Mesodermal cell (in vitro differentiated cells): ENCODE data around the gene CXorf58.

ENCODE experiments used
- H3K27ac ChIP-seq: 2 replicates; pipeline ENCODE4 v1.7.0; 2013; ENCODE audit warnings: mild to moderate bottlenecking, low read depth, low read length, moderate library complexity; ENCODE audit not compliant: severe bottlenecking
- H3K36me3 ChIP-seq: 2 replicates; pipeline ENCODE4 v1.7.1; 2013; ENCODE audit warnings: mild to moderate bottlenecking, low read length, moderate library complexity; ENCODE audit not compliant: control insufficient read depth, insufficient read depth
- H3K4me1 ChIP-seq: one replicate; pipeline ENCODE4 v1.7.1; 2013; ENCODE audit warnings: mild to moderate bottlenecking, low read length; ENCODE audit not compliant: insufficient read depth, control insufficient read depth, poor library complexity, severe bottlenecking
- H3K4me3 ChIP-seq: 2 replicates; pipeline ENCODE4 v1.7.0; 2013; ENCODE audit warnings: low read length, control low read depth, mild to moderate bottlenecking; ENCODE audit not compliant: insufficient read depth, poor library complexity, severe bottlenecking; ENCODE audit errors: extremely low read depth
- H3K9me3 ChIP-seq: 2 replicates; pipeline ENCODE4 v1.7.1; 2013; ENCODE audit warnings: mild to moderate bottlenecking, low read length, moderate library complexity; ENCODE audit not compliant: control insufficient read depth
- WGBS, 2 experiments: methylation state at CpG; one replicate each; pipeline ENCODE4 v1.1.5; 2013; ENCODE audit warnings: missing lambda C conversion rate in 2 of 2; ENCODE audit not compliant: insufficient coverage in 2 of 2; 5-methylcytosine and 5-hydroxymethylcytosine counted together

CXorf58 gene

GRCh38 chrX:23926015-23926414 lies 18.2 kb downstream of the CXorf58 start:
- no peaks in the 10 kb centered on the region for H3K9me3 ChIP-seq
- no peak overlapping the region for H3K4me3 ChIP-seq
- no peaks in the 10 kb centered on the region for H3K36me3 ChIP-seq
- no peaks in the 10 kb centered on the region for H3K4me1 ChIP-seq
- no peak overlapping the region for H3K27ac ChIP-seq
- no CpG with 5 or more reads among the region's 4 CpGs for WGBS, 2 experiments

- Histone ChIP-seq H3K36me3 (no peaks in the 10 kb centered on the region), H3K9me3 (no peaks in the 10 kb centered on the region), H3K4me3 (no peak overlapping the region), H3K27ac (no peak overlapping the region), H3K4me1 (no peaks in the 10 kb centered on the region)
- no CpG with 5 or more reads among the region's 2 CpGs for WGBS, 2 experiments
Observed at GRCh38 chrX:23930894-23931604, 23.2 kb downstream of the CXorf58 start.

- 83 to 100% methylated on average over 1 of the region's 1 CpG for WGBS, 2 experiments
Observed at GRCh38 chrX:23932046-23932445, 24.2 kb downstream of the CXorf58 start.

GRCh38 chrX:23935106-23935505 lies 27.3 kb downstream of the CXorf58 start:
- no peaks in the 10 kb centered on the region for H3K9me3 ChIP-seq
- H3K4me3 ChIP-seq = no peak overlapping the region
- WGBS, 2 experiments = 97 to 98% methylated on average over 5 to 7 of the region's 11 CpGs
- no peak overlapping the region for H3K27ac ChIP-seq
- H3K4me1 ChIP-seq = no peaks in the 10 kb centered on the region
- no peaks in the 10 kb centered on the region for H3K36me3 ChIP-seq

More at GRCh38 chrX:23932046-23932445, 24.2 kb downstream of the CXorf58 start:
- Histone ChIP-seq H3K4me1 (no peaks in the 10 kb centered on the region), H3K27ac (no peak overlapping the region), H3K36me3 (no peaks in the 10 kb centered on the region), H3K9me3 (no peaks in the 10 kb centered on the region), H3K4me3 (no peak overlapping the region)

GRCh38 chrX:23936180-23936579 lies 28.4 kb downstream of the CXorf58 start:
- Histone ChIP-seq H3K4me1 (no peaks in the 10 kb centered on the region), H3K36me3 (no peaks in the 10 kb centered on the region), H3K9me3 (no peaks in the 10 kb centered on the region), H3K4me3 (no peak overlapping the region), H3K27ac (no peak overlapping the region)
- WGBS, 2 experiments = no CpG with 5 or more reads among the region's 1 CpG

- WGBS, 2 experiments = no CpG with 5 or more reads among the region's 4 CpGs
- Histone ChIP-seq H3K9me3 (no peaks in the 10 kb centered on the region), H3K27ac (no peak overlapping the region), H3K4me3 (no peak overlapping the region), H3K4me1 (no peaks in the 10 kb centered on the region), H3K36me3 (no peaks in the 10 kb centered on the region)
Observed at GRCh38 chrX:23937100-23937499, 29.3 kb downstream of the CXorf58 start.

- H3K4me3 ChIP-seq = no peak overlapping the region
- H3K36me3 ChIP-seq = no peaks in the 10 kb centered on the region
- WGBS, 2 experiments = no CpG with 5 or more reads among the region's 1 CpG
- H3K27ac ChIP-seq = no peak overlapping the region
- H3K9me3 ChIP-seq = no peaks in the 10 kb centered on the region
- no peaks in the 10 kb centered on the region for H3K4me1 ChIP-seq
Observed at GRCh38 chrX:23938690-23939089, 30.9 kb downstream of the CXorf58 start.

GRCh38 chrX:23939203-23939602 lies 31.4 kb downstream of the CXorf58 start:
- Histone ChIP-seq H3K9me3 (no peaks in the 10 kb centered on the region), H3K36me3 (no peaks in the 10 kb centered on the region), H3K4me3 (no peak overlapping the region), H3K4me1 (no peaks in the 10 kb centered on the region), H3K27ac (no peak overlapping the region)
- no CpG with 5 or more reads among the region's 1 CpG for WGBS, 2 experiments

- H3K4me3 ChIP-seq = no peak overlapping the region
- no peaks in the 10 kb centered on the region for H3K9me3 ChIP-seq
- H3K27ac ChIP-seq = no peak overlapping the region
- no peaks in the 10 kb centered on the region for H3K4me1 ChIP-seq
- no peaks in the 10 kb centered on the region for H3K36me3 ChIP-seq
- WGBS, 2 experiments = no CpG with 5 or more reads among the region's 1 CpG
Observed at GRCh38 chrX:23944234-23944633, 36.4 kb downstream of the CXorf58 start.

- no peak overlapping the region for H3K4me3 ChIP-seq
- no peak overlapping the region for H3K27ac ChIP-seq
- no peaks in the 10 kb centered on the region for H3K36me3 ChIP-seq
- H3K9me3 ChIP-seq = no peaks in the 10 kb centered on the region
- H3K4me1 ChIP-seq = no peaks in the 10 kb centered on the region
- WGBS, 2 experiments = no CpG with 5 or more reads among the region's 1 CpG
Observed at GRCh38 chrX:23945206-23945605, 37.4 kb downstream of the CXorf58 start.

GRCh38 chrX:23952391-23952790 lies 44.6 kb downstream of the CXorf58 start:
- Histone ChIP-seq H3K9me3 (no peaks in the 10 kb centered on the region), H3K4me1 (no peaks in the 10 kb centered on the region), H3K4me3 (no peak overlapping the region), H3K36me3 (no peaks in the 10 kb centered on the region), H3K27ac (no peak overlapping the region)
- no CpG with 5 or more reads among the region's 3 CpGs for WGBS, 2 experiments
